Ectodermal cell (in vitro differentiated cells): Measurements from ENCODE around the gene POLR2A.
A peak's percentile ranks its signal among the peaks of the same experiment; 100 is the strongest.
"Not testable (repeated sequence)": the region's sequence is repeated elsewhere in the genome, so short reads cannot be mapped to it uniquely, and the experiment has no call there.

Experiments
- H3K27ac ChIP-seq: 2 replicates; pipeline ENCODE4 v1.7.0; 2013; ENCODE audit warnings: mild to moderate bottlenecking, low read depth, low read length; ENCODE audit not compliant: insufficient read depth, poor library complexity, severe bottlenecking
- H3K27me3 ChIP-seq: 2 replicates; pipeline ENCODE4 v1.7.0; 2013; ENCODE audit warnings: mild to moderate bottlenecking, low read length; ENCODE audit not compliant: insufficient read depth, control insufficient read depth, poor library complexity, severe bottlenecking
- H3K36me3 ChIP-seq: one replicate; pipeline ENCODE4 v1.7.0; 2013; ENCODE audit warnings: low read length; ENCODE audit not compliant: control insufficient read depth, insufficient read depth
- H3K4me1 ChIP-seq: one replicate; pipeline ENCODE4 v1.7.0; 2013; ENCODE audit warnings: low read length; ENCODE audit not compliant: control insufficient read depth, insufficient read depth
- H3K4me3 ChIP-seq: 2 replicates; pipeline ENCODE4 v1.7.0; 2013; ENCODE audit warnings: low read depth, low read length, control low read depth; ENCODE audit not compliant: insufficient read depth
- H3K9me3 ChIP-seq: 2 replicates; pipeline ENCODE4 v1.7.0; 2013; ENCODE audit warnings: mild to moderate bottlenecking, low read length, moderate library complexity; ENCODE audit not compliant: control insufficient read depth
- WGBS, 2 experiments: methylation state at CpG; one replicate each; pipeline ENCODE4 v1.1.7; 2013; ENCODE audit warnings: missing lambda C conversion rate in 2 of 2; 5-methylcytosine and 5-hydroxymethylcytosine counted together

Gene POLR2A

GRCh38 chr17:7470457-7470973 lies 13.7 kb upstream of the POLR2A start:
- not testable (repeated sequence) for H3K36me3 ChIP-seq, H3K27me3 ChIP-seq, H3K27ac ChIP-seq, H3K4me3 ChIP-seq, H3K4me1 ChIP-seq, H3K9me3 ChIP-seq
- 94 to 96% methylated on average over 8 of the region's 8 CpGs for WGBS, 2 experiments

- H3K9me3 ChIP-seq: no peaks in the 10 kb centered on the region
- H3K4me3 ChIP-seq: no peak overlapping the region
- no peaks in the 10 kb centered on the region for H3K27me3 ChIP-seq
- H3K27ac ChIP-seq: no peak overlapping the region
- no peaks in the 10 kb centered on the region for H3K36me3 ChIP-seq
- 90 to 98% methylated on average over 2 of the region's 2 CpGs for WGBS, 2 experiments
- H3K4me1 ChIP-seq: peaks cover 6% of the 10 kb centered on the region
Measured at GRCh38 chr17:7471729-7472128, 12.4 kb upstream of the POLR2A start.

- peaks cover 19% of the 10 kb centered on the region for H3K4me1 ChIP-seq
- H3K36me3 ChIP-seq, H3K4me3 ChIP-seq, H3K9me3 ChIP-seq, H3K27me3 ChIP-seq, H3K27ac ChIP-seq: not testable (repeated sequence)
- WGBS, 2 experiments: 91 to 93% methylated on average over 8 of the region's 8 CpGs
Measured at GRCh38 chr17:7474767-7475166, 9.4 kb upstream of the POLR2A start.

- no peaks in the 10 kb centered on the region for H3K36me3 ChIP-seq
- H3K9me3 ChIP-seq: no peaks in the 10 kb centered on the region
- H3K4me3 ChIP-seq: no peak overlapping the region
- peaks cover 25% of the 10 kb centered on the region for H3K4me1 ChIP-seq
- no peak overlapping the region for H3K27ac ChIP-seq
- no peaks in the 10 kb centered on the region for H3K27me3 ChIP-seq
- WGBS, 2 experiments: 92 to 95% methylated on average over 15 of the region's 15 CpGs
Measured at GRCh38 chr17:7475764-7476422, 8.3 kb upstream of the POLR2A start.

GRCh38 chr17:7476494-7476893 lies 7.7 kb upstream of the POLR2A start:
- H3K4me3 ChIP-seq: no peak overlapping the region
- H3K27ac ChIP-seq: no peak overlapping the region
- 55 to 68% methylated on average over 3 of the region's 3 CpGs for WGBS, 2 experiments
- H3K36me3 ChIP-seq: no peaks in the 10 kb centered on the region
- H3K27me3 ChIP-seq: no peaks in the 10 kb centered on the region
- peaks cover 27% of the 10 kb centered on the region for H3K4me1 ChIP-seq
- no peaks in the 10 kb centered on the region for H3K9me3 ChIP-seq

- no peak overlapping the region for H3K4me3 ChIP-seq
- no peak overlapping the region for H3K27ac ChIP-seq
- peaks cover 31% of the 10 kb centered on the region for H3K4me1 ChIP-seq
- no peaks in the 10 kb centered on the region for H3K9me3 ChIP-seq
- H3K27me3 ChIP-seq: no peaks in the 10 kb centered on the region
- 95 to 98% methylated on average over 5 of the region's 5 CpGs for WGBS, 2 experiments
- H3K36me3 ChIP-seq: no peaks in the 10 kb centered on the region
Measured at GRCh38 chr17:7476951-7477350, 7.2 kb upstream of the POLR2A start.

GRCh38 chr17:7477392-7478275 lies 6.5 kb upstream of the POLR2A start:
- Histone ChIP-seq H3K9me3 (no peaks in the 10 kb centered on the region), H3K27ac (no peak overlapping the region), H3K4me1 (peaks cover 34% of the 10 kb centered on the region), H3K4me3 (peak overlapping the region; percentile 71), H3K27me3 (no peaks in the 10 kb centered on the region), H3K36me3 (no peaks in the 10 kb centered on the region)
- WGBS, 2 experiments: 69 to 73% methylated on average over 26 of the region's 26 CpGs

- 35% methylated on average over 40 of the region's 40 CpGs for WGBS, 2 experiments
- Histone ChIP-seq H3K27me3 (no peaks in the 10 kb centered on the region), H3K4me1 (peaks cover 42% of the 10 kb centered on the region), H3K27ac (peak overlapping the region; percentile 60), H3K36me3 (no peaks in the 10 kb centered on the region), H3K9me3 (no peaks in the 10 kb centered on the region), H3K4me3 (peak overlapping the region; percentile 71)
Measured at GRCh38 chr17:7478276-7479212, 5.6 kb upstream of the POLR2A start.

- Histone ChIP-seq H3K36me3 (no peaks in the 10 kb centered on the region), H3K27ac (peak within 1 kb of the TSS; percentile 79), H3K4me3 (peak within 1 kb of the TSS; percentile 71), H3K4me1 (peaks cover 42% of the 10 kb centered on the region), H3K9me3 (no peaks in the 10 kb centered on the region), H3K27me3 (no peaks in the 10 kb centered on the region)
- WGBS, 2 experiments: 1% methylated on average over 78 to 85 of the region's 92 CpGs
Measured at GRCh38 chr17:7479213-7480088, 4.7 kb upstream of the POLR2A start, which contains the start of gene ZBTB4. ZBTB4 (minus strand) TSS chr17:7479631; CDS start chr17:7466801, 12,830 bp downstream.
